ENCODE data around the gene PWP2.

Gene PWP2

DNA sequence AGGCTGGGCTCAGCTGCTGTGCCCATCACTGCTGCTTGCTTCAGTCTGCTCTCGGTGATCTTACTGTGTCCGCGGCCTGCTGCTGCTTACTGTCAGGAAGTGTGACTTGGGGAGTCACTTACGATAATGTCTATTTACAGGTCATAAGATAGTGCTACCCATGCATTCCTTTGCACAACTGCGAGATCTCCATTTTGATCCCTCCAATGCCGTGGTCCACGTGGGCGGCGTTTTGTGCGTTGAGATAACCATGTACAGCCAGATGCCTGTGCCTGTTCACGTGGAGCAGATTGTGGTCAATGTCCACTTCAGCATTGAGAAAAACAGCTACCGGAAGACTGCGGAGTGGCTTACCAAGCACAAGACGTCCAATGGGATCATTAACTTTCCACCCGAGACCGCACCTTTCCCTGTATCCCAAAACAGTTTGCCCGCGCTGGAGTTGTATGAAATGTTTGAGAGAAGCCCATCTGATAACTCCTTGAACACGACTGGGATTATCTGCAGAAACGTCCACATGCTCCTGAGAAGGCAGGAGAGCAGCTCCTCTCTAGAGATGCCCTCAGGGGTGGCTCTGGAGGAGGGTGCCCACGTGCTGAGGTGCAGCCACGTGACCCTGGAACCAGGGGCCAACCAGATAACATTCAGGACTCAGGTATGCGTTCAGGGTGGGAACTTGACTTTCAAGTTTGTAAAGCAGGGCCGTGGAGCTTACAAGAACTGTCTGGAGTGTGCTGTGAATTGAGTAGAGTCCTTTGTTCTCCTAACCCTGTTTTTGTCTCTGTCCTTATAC lies 24.4 kb upstream of the PWP2 start:
- no peak for DNase-seq (ENCODE audit: low read depth, low spot score)
- no peak overlapping the region for H3K4me3 ChIP-seq (ENCODE audit: low read depth, low read length)
- TF ChIP-seq, protein P1, sequence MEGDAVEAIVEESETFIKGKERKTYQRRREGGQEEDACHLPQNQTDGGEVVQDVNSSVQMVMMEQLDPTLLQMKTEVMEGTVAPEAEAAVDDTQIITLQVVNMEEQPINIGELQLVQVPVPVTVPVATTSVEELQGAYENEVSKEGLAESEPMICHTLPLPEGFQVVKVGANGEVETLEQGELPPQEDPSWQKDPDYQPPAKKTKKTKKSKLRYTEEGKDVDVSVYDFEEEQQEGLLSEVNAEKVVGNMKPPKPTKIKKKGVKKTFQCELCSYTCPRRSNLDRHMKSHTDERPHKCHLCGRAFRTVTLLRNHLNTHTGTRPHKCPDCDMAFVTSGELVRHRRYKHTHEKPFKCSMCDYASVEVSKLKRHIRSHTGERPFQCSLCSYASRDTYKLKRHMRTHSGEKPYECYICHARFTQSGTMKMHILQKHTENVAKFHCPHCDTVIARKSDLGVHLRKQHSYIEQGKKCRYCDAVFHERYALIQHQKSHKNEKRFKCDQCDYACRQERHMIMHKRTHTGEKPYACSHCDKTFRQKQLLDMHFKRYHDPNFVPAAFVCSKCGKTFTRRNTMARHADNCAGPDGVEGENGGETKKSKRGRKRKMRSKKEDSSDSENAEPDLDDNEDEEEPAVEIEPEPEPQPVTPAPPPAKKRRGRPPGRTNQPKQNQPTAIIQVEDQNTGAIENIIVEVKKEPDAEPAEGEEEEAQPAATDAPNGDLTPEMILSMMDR (IDR thresholded peaks at IDR 0.05; ENCODE audit: low read depth, low read length) = no peak
- in situ Hi-C loops (cut with HindIII; ENCODE audit: low sequenced_read_pairs) = no loop called here

DNA sequence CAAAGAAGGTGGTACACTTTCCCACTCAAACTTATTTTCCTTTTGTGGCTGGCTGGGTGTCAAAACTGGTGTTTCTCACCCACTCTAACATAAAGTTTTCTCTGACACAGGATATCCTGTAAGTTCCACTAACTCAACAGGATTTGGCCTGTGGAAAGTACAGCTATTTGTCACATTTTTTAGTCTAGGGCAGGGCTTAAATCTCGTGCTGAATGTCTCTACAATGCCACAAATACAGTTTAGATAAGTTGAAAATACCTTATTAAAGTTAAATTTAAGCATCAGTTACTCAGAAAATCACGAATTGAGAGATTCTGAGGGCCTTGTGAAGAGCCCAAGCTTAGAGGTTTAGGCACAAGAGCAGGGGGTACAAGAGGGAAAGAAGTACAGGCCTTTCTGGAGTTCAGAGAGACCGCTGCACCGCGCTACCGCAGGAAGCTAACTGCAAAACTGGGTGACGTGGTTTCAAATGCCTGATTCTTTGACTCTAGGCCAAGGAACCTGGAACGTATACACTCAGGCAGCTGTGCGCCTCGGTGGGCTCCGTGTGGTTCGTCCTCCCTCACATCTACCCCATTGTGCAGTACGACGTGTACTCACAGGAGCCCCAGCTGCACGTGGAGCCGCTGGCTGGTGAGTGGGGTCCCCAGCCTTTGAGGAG lies 23.4 kb upstream of the PWP2 start:
- H3K4me3 ChIP-seq (ENCODE audit: low read depth, low read length) = no peak overlapping the region
- TF ChIP-seq, protein P1 (IDR thresholded peaks at IDR 0.05; ENCODE audit: low read depth, low read length) = no peak
- no peak for DNase-seq (ENCODE audit: low read depth, low spot score)
- in situ Hi-C loops (cut with HindIII; ENCODE audit: low sequenced_read_pairs) = no loop called here

DNA sequence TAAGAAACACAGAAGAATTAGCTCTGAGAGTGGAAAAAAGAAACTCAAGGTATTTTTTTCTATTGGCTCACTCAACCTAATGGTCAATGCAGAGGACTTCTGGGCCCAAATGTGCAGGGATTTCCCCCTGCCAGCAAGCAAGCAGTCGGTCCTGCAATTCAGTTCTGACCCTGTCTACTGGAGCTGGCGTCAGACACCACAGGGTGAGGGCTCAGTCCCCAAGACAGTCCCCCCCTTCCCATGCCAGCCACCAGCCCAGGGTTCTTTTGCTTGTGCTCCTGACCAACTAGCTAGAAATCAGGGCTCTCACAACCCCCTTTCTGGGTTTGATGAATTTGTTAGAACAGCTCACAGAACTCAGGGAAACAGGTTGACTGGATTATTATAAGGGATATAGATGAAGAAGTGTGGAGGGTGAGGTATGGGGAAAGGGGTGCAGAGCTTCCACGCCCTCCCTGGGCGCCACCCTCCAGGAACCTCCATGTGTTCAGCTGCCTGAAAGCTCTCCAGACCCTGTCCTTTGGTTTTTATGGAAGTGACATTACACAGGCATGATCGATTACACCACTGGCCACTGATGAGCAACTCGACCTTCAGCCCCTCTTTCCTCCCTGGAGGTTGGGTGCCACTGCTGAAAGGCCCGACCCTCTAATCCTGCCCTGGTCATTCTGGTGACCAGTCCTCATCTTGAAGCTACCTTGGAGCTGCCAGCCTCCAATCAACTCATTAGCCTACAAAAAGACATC lies 22.5 kb upstream of the PWP2 start:
- TF ChIP-seq, protein P1 (IDR thresholded peaks at IDR 0.05; ENCODE audit: low read depth, low read length) = no peak
- in situ Hi-C loops (cut with HindIII; ENCODE audit: low sequenced_read_pairs) = no loop called here
- H3K4me3 ChIP-seq (ENCODE audit: low read depth, low read length) = no peak overlapping the region
- no peak for DNase-seq (ENCODE audit: low read depth, low spot score)

DNA sequence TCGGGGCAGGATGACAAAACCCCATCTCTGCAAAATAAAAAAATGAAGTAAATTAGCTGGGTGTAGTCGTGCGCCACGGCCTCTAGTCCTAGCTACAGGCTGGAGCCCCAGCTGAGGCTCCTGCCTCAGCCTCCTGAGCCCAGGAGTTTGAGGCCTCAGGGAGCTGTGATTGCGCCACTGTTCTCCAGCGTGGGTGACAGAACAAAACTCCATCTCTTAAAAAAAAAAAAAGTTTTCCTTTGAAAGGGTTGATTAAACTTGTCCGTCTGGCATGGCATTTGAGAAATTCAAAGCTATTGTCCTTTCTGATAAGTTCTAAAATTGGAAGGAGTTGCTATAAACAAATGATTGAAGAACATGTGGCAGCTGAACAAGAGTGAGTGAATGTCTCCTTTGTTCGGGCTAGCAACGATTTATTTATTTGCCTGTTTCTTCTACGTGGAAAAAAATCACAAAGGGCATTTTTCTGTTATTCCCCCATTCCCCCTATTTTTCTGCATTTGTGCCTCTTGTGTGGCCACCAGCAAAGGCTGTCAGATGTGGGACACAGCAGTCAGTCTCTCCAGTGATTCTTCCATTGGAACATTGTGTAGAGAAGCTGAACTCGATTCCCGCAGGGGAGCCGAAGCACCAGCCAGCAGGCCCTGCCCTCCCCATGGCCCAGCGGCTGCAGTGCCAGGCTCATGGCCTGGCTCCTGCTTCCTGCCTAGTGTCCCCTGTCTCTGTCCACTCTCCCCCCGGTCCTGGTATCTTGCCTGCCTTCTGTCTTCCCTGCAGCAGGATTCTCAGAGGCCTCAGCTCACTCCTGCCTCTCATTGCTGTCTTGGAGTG lies 21.5 kb upstream of the PWP2 start:
- TF ChIP-seq, protein P1 (IDR thresholded peaks at IDR 0.05; ENCODE audit: low read depth, low read length) = no peak
- no peak for DNase-seq (ENCODE audit: low read depth, low spot score)
- in situ Hi-C loops (cut with HindIII; ENCODE audit: low sequenced_read_pairs) = no loop called here
- no peak overlapping the region for H3K4me3 ChIP-seq (ENCODE audit: low read depth, low read length)

DNA sequence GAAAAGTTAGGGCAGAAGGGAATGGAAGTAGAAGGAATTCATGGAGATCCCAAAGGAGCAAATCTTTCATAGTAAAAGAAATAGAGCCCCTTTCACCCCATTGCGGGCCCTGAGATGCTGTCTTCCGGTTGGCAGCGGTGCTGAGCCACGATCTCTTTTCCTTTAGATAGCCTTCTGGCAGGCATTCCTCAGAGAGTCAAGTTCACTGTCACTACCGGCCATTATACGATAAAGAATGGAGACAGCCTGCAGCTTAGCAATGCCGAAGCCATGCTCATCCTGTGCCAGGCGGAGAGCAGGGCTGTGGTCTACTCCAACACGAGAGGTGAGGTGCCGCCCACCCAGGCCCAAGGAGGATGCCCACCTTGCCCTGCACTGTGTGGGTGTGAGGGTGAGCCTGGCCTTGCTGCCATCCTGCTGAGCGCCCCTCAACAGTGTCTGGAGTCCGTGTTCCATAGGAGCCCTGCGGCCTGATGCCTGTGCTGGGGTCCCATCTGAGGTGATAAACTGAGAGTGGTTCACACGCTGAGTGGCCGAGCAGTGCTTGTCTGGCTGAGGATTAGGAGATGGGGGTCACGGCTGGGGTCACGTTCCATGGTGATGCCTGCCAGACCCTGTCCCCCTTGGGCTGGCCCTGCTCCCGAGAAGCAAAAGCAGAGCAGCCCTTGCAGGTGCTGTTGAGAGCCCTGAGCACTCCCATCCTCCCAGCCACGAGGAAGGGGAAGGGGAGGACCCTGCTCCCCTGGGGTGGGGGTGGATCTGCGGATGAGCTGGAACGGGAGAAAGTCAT lies 20.4 kb upstream of the PWP2 start:
- DNase-seq (ENCODE audit: low read depth, low spot score) = no peak
- no peak overlapping the region for H3K4me3 ChIP-seq (ENCODE audit: low read depth, low read length)
- in situ Hi-C loops (cut with HindIII; ENCODE audit: low sequenced_read_pairs) = no loop called here
- TF ChIP-seq, protein P1 (IDR thresholded peaks at IDR 0.05; ENCODE audit: low read depth, low read length) = no peak

Measured in astrocyte of the spinal cord (primary cell).